ENCODE results near the gene CNTNAP2.

The CNTNAP2 gene

DNA sequence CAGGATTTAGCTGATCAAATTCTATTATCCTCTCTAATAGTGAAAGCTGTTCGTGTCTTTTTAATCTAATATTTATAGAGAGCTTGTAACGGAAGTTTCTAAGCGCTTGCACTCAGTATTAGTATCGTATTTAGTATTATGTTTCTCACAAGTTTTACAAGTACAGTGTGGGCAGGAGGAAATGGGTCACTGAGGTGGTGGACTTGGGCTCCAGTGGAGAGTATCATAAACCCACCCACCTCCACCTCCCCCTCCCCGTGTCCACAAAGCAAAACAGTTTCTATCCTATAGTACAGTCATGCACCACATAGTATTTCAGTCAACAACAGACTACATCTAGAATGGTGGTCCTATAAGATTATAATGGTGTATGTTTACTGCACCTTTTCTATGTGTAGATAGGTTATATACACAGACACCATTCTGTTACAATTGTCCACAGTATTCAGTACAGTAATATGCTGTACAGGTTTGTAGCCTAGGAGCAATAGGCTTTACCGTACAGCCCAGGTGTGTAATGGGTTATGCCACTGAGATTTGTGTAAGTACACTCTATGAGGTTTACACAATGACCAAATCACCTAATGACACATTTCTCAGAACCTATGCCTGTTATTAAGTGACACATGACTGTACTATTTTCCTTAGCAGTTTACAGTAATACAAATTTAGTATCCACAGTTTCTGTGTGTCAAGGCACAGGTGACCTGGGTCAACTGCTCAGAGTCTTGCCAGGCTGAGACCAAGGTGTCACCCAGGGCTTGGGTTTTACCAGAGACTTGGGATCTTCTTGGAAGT lies 1452.7 kb downstream of the CNTNAP2 start:
- Histone ChIP-seq H3K79me2 (ENCODE audit: insufficient read depth, low read depth) (no peaks in the 10 kb centered on the region), H3K27me3 (ENCODE audit: insufficient read depth, low read depth) (no peaks in the 10 kb centered on the region), H3K27ac (no peak overlapping the region), H2AFZ (ENCODE audit: low read depth) (no peak overlapping the region), H3K4me2 (no peak overlapping the region), H3K4me3 (IDR thresholded peaks at IDR 0.05; ENCODE audit: insufficient read depth, low read depth, low read length) (no peak overlapping the region), H4K20me1 (ENCODE audit: insufficient read depth) (no peaks in the 10 kb centered on the region), H3K4me1 (ENCODE audit: low read depth, poor library complexity, severe bottlenecking) (no peaks in the 10 kb centered on the region), H3K9ac (no peak overlapping the region), H3K36me3 (ENCODE audit: insufficient read depth) (no peaks in the 10 kb centered on the region)
- TF ChIP-seq CTCF (conservative IDR thresholded peaks at IDR 0.05; ENCODE audit: low read depth, low read length): no peak

GRCh38 chr7:147570390-147570789 lies 1453.8 kb downstream of the CNTNAP2 start:
- Histone ChIP-seq H3K9ac (no peak overlapping the region), H2AFZ (ENCODE audit: low read depth) (no peak overlapping the region), H3K4me1 (ENCODE audit: low read depth, poor library complexity, severe bottlenecking) (no peaks in the 10 kb centered on the region), H3K36me3 (ENCODE audit: insufficient read depth) (no peaks in the 10 kb centered on the region), H3K27ac (no peak overlapping the region), H4K20me1 (ENCODE audit: insufficient read depth) (no peaks in the 10 kb centered on the region), H3K79me2 (ENCODE audit: insufficient read depth, low read depth) (no peaks in the 10 kb centered on the region), H3K4me3 (IDR thresholded peaks at IDR 0.05; ENCODE audit: insufficient read depth, low read depth, low read length) (no peak overlapping the region), H3K27me3 (ENCODE audit: insufficient read depth, low read depth) (no peaks in the 10 kb centered on the region), H3K4me2 (no peak overlapping the region)
- TF ChIP-seq CTCF (conservative IDR thresholded peaks at IDR 0.05; ENCODE audit: low read depth, low read length): no peak

- no peak for TF ChIP-seq CTCF (conservative IDR thresholded peaks at IDR 0.05; ENCODE audit: low read depth, low read length)
- Histone ChIP-seq H2AFZ (ENCODE audit: low read depth) (no peak overlapping the region), H4K20me1 (ENCODE audit: insufficient read depth) (no peaks in the 10 kb centered on the region), H3K36me3 (ENCODE audit: insufficient read depth) (no peaks in the 10 kb centered on the region), H3K4me3 (IDR thresholded peaks at IDR 0.05; ENCODE audit: insufficient read depth, low read depth, low read length) (no peak overlapping the region), H3K4me1 (ENCODE audit: low read depth, poor library complexity, severe bottlenecking) (no peaks in the 10 kb centered on the region), H3K79me2 (ENCODE audit: insufficient read depth, low read depth) (no peaks in the 10 kb centered on the region), H3K4me2 (no peak overlapping the region), H3K9ac (no peak overlapping the region), H3K27me3 (ENCODE audit: insufficient read depth, low read depth) (no peaks in the 10 kb centered on the region), H3K27ac (no peak overlapping the region)
These were observed 1455.0 kb downstream of the CNTNAP2 start for GRCh38 chr7:147571436-147572185.

GRCh38 chr7:147578196-147578595 lies 1461.6 kb downstream of the CNTNAP2 start:
- Histone ChIP-seq H3K4me3 (IDR thresholded peaks at IDR 0.05; ENCODE audit: insufficient read depth, low read depth, low read length) (no peak overlapping the region), H3K9ac (no peak overlapping the region), H3K27me3 (ENCODE audit: insufficient read depth, low read depth) (no peaks in the 10 kb centered on the region), H3K4me2 (no peak overlapping the region), H4K20me1 (ENCODE audit: insufficient read depth) (no peaks in the 10 kb centered on the region), H3K4me1 (ENCODE audit: low read depth, poor library complexity, severe bottlenecking) (no peaks in the 10 kb centered on the region), H2AFZ (ENCODE audit: low read depth) (no peak overlapping the region), H3K36me3 (ENCODE audit: insufficient read depth) (no peaks in the 10 kb centered on the region), H3K27ac (no peak overlapping the region), H3K79me2 (ENCODE audit: insufficient read depth, low read depth) (no peaks in the 10 kb centered on the region)
- no peak for TF ChIP-seq CTCF (conservative IDR thresholded peaks at IDR 0.05; ENCODE audit: low read depth, low read length)

Data from KMS-11 (cell line).